ENCODE measurements around the gene METTL24.
"Not testable (repeated sequence)": the region's sequence is repeated elsewhere in the genome, so short reads cannot be mapped to it uniquely, and the experiment has no call there.

- TF ChIP-seq EZH2 (IDR thresholded peaks at IDR 0.05; ENCODE audit: low read depth, low read length, severe bottlenecking); CTCF (IDR thresholded peaks at IDR 0.05; ENCODE audit: control extremely low read depth in 1 of 3, insufficient read depth in 1 of 3, low read depth in 1 of 3, low read length in 3 of 3); EP300 (IDR thresholded peaks at IDR 0.05; ENCODE audit: borderline replicate concordance in 1 of 2, low read depth in 2 of 2, low read length in 2 of 2); YY1 (IDR thresholded peaks at IDR 0.05; ENCODE audit: low read depth, low read length); RBBP5 (IDR thresholded peaks at IDR 0.05; ENCODE audit: borderline replicate concordance, low read depth, low read length): not testable (repeated sequence)
Measured at GRCh38 chr6:110309432-110309831, 48.7 kb downstream of the METTL24 start.
